Adrenal gland (tissue), 12 donors: ENCODE measurements around the gene FRRS1L. TPM values are rescaled to one million over a fixed set of nuclear protein-coding genes. Genes with fewer than 3 reads are reported as not detected.

ENCODE experiments used
- DNase-seq, 7 donors: peaks; one replicate each; pipeline ENCODE4 v3.0.0-alpha.2; 2019 to 2020
- H3K27ac ChIP-seq, 5 donors: fragments of 200-600 bp; sonication (generic) in 4 of 5; 1 replicate in 3 of 5; 2 replicates in 2 of 5; pipeline versions ENCODE4 v1.5.1 to v1.8.0; 2016 to 2020; ENCODE audit warnings: mild to moderate bottlenecking in 1 of 5
- H3K27me3 ChIP-seq: fragments of 200-600 bp; 2 replicates; pipeline ENCODE4 v1.8.0; 2021
- H3K36me3 ChIP-seq, 2 donors: fragments of 200-600 bp; replicated peaks in 1 of 2; 1 replicate in 1 of 2; 2 replicates in 1 of 2; pipeline versions ENCODE4 v1.5.1 to v1.8.0; 2018 to 2022
- H3K4me1 ChIP-seq, 2 donors: fragments of 200-600 bp; replicated peaks in 1 of 2; 1 replicate in 1 of 2; 2 replicates in 1 of 2; pipeline versions ENCODE4 v1.5.1 to v1.8.0; 2018 to 2021
- H3K4me3 ChIP-seq, 4 donors: fragments of 200-600 bp; sonication (generic) in 3 of 4; one replicate each; pipeline ENCODE4 v1.5.1; 2016 to 2018
- H3K9me3 ChIP-seq, 3 donors: fragments of 200-600 bp; sonication (generic) in 1 of 3; replicated peaks in 1 of 3; 1 replicate in 2 of 3; 2 replicates in 1 of 3; pipeline versions ENCODE4 v1.5.1 to v1.8.0; 2016 to 2021
- POLR2A ChIP-seq, 2 donors: fragments of 450-650 bp; IDR thresholded peaks; one replicate each; pipeline ENCODE4 v1.6.1; 2017; ENCODE audit warnings: antibody characterized with exemption in 2 of 2, mild to moderate bottlenecking in 2 of 2, moderate library complexity in 1 of 2
- WGBS, 4 donors: extraction: QIAGEN DNeasy Blood & Tissue Kit in 2 of 4; methylation state at CpG; one replicate each; pipeline versions ENCODE4 v1.1.5 to v1.1.7; 2013 to 2017; 5-methylcytosine and 5-hydroxymethylcytosine counted together
- intact Hi-C, 2 donors: fragments of 100-400 bp; cut with DNase I; formaldehyde crosslinking; loops; one replicate each; pipeline versions ENCODE4 v1.14.1 to v1.15.0; 2022 to 2023
- polyA plus RNA-seq, 3 donors: library from polyadenylated mRNA; stranded (reverse); fragments of 200-250 nt in 2 of 3; fragments of 350-450 nt in 1 of 3; fragmentation: Illumina TruSeq in 1 of 3; extraction: RNeasy Lipid Tissue Mini Kit (QIAGEN cat#74804) in 1 of 3; gene quantifications; one replicate each; pipeline ENCODE4 v1.2.3, GENCODE V29; 2013 to 2014
- total RNA-seq, 9 donors: library from RNA; depleted of rRNA in 4 of 9; stranded (reverse); fragments of >200 nt in 4 of 9; fragments of 120-200 nt in 1 of 9; fragmentation: NEBNext Ultra II Directional in 1 of 9; extraction: Animal tissue kit (Norgen Biotek cat#: 25700) in 1 of 9; gene quantifications; one replicate each; pipeline versions ENCODE4 v1.1.0 to v1.2.4, GENCODE V29; 2013 to 2023
- TF ChIP-seq, protein P1 (sequence below), 6 experiments: fragments of 450-650 bp in 4 of 6; fragments of 200-600 bp in 2 of 6; sonication (generic) in 1 of 6; IDR thresholded peaks; 1 replicate in 5 of 6; 2 replicates in 1 of 6; pipeline versions ENCODE4 v1.5.1 to v1.8.0; 2016 to 2021; ENCODE audit warnings: antibody characterized with exemption in 6 of 6, mild to moderate bottlenecking in 2 of 6, moderate library complexity in 1 of 6
- donor health status: healthy with polysubstance abuse.
- donor health status: Bipolar disorder and iron deficiency.
- donor health status: DM: yes; HTN: yes; CAD: no.
- donor health status: DM: no; HTN: no; CAD: no.
- donor health status: DM: no; HTN: no; CAD: no.
- donor health status: DM: yes; HTN: yes; CAD: no.

The FRRS1L gene
- total and polyA plus RNA-seq, 12 donors, result 2.9 to 24.8 (median 14.8) TPM

DNA sequence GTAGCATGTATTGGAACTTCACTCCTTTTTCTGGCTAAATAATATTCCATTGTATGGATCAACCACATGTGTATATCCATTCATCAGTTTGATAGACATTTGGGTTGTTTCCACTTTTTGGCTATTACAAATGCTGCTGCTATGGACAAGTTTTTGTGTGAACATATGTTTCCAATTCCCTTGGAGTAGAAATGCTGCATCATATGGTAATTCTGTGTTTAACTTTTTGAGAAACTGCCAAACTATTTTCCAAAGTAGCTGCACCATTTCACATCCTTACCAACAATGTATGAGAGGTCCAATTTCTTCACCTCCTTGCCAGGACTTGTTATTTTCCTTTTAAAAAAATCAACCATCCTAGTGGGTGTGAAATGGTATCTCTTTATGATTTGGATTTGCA is 8.4 kb downstream of the FRRS1L start:
- no peak for TF ChIP-seq POLR2A (IDR thresholded peaks at IDR 0.05)
- TF ChIP-seq, protein P1, sequence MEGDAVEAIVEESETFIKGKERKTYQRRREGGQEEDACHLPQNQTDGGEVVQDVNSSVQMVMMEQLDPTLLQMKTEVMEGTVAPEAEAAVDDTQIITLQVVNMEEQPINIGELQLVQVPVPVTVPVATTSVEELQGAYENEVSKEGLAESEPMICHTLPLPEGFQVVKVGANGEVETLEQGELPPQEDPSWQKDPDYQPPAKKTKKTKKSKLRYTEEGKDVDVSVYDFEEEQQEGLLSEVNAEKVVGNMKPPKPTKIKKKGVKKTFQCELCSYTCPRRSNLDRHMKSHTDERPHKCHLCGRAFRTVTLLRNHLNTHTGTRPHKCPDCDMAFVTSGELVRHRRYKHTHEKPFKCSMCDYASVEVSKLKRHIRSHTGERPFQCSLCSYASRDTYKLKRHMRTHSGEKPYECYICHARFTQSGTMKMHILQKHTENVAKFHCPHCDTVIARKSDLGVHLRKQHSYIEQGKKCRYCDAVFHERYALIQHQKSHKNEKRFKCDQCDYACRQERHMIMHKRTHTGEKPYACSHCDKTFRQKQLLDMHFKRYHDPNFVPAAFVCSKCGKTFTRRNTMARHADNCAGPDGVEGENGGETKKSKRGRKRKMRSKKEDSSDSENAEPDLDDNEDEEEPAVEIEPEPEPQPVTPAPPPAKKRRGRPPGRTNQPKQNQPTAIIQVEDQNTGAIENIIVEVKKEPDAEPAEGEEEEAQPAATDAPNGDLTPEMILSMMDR (IDR thresholded peaks at IDR 0.05), result no peak
- intact Hi-C loops, result no loop called here
- Histone ChIP-seq H3K27me3 (no peaks in the 10 kb centered on the region), H3K27ac (no peak overlapping the region), H3K9me3 (no peaks in the 10 kb centered on the region), H3K4me1 (no peaks in the 10 kb centered on the region), H3K4me3 (no peak overlapping the region), H3K36me3 (no peaks in the 10 kb centered on the region)
- DNase-seq, result no peak

DNA sequence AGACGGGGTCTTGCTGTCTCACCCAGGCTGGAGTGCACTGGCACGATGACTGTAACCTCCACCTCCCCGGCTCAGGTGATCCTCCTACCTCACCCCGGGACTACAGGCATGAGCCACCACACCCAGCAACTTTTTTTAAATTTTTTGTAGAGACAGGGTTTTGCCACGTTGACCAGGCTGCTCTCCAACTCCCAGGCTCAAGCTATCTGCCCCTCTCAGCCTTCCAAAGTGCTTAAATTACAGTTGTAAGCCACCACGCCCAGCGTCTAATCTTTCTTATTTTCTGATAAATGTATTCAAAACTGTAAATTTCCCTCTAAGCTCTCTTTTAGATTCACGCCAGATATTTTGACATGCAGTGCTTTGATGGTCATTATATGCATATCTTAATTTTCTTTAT is 10.3 kb downstream of the FRRS1L start:
- DNase-seq, result no peak
- H3K4me3 ChIP-seq, result no peak overlapping the region
- intact Hi-C loops, result no loop called here
- WGBS, 4 donors, result 86 to 91% (median 87%) methylated on average over 8 of the region's 8 CpGs
- H3K27me3 ChIP-seq, result no peaks in the 10 kb centered on the region
- H3K36me3 ChIP-seq, result no peaks in the 10 kb centered on the region
- H3K4me1 ChIP-seq, result no peaks in the 10 kb centered on the region
- TF ChIP-seq POLR2A (IDR thresholded peaks at IDR 0.05), result no peak
- TF ChIP-seq, protein P1 (IDR thresholded peaks at IDR 0.05), result no peak
- no peak overlapping the region for H3K27ac ChIP-seq
- no peaks in the 10 kb centered on the region for H3K9me3 ChIP-seq

DNA sequence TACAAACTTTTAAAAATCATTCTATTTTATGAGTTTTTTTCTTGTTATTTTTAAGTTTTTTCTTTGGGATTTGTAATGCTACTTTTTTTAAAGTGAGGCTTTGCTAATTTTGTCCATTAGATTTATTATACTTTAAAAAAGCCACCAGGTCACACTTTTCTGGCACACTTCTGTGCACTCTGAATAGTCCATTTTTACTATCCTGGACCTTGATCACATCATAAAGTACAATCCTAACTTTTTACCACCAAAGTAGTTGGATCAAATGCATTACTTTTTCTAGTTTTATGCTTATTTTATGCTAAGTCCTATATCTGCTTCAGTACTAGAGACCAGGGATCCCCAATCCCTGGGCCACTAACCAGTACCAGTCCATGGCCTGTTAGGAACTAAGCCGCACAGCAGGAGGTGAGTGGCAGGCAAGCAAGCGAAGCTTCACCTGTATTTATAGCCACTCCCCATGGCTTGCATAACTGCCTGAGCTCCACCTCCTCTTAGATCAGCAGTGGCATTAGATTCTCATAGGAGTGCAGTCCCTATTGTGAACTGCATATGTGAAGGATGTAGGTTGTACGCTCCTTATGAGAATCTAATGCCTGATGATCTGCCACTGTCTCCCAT is 16.0 kb downstream of the FRRS1L start:
- Histone ChIP-seq H3K27ac (no peak overlapping the region), H3K27me3 (no peaks in the 10 kb centered on the region), H3K9me3 (no peaks in the 10 kb centered on the region), H3K4me1 (no peaks in the 10 kb centered on the region), H3K4me3 (no peak overlapping the region), H3K36me3 (no peaks in the 10 kb centered on the region)
- intact Hi-C loops, result no loop called here
- 94 to 100% (median 98%) methylated on average over 3 of the region's 3 CpGs for WGBS, 4 donors
- no peak for TF ChIP-seq POLR2A (IDR thresholded peaks at IDR 0.05)
- TF ChIP-seq, protein P1 (IDR thresholded peaks at IDR 0.05), result no peak
- DNase-seq, result no peak

DNA sequence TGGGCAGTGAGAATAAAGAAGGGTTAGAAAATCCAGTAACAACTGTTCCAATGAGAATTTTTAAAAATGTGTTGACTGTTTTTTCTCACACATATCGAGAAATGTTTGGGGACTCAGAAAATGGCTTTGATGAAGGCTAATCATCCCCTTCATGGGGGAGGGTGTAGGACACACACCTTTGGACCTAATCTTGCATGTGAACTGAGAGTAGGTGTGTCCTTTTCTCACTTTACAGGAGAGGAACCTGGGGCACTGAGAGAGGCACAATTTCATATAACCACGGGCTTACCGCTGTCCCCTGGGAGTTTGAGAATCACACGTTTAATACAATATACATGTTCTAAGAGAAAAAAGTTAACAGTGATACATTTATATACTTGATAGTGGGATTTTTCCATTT is 17.3 kb downstream of the FRRS1L start:
- intact Hi-C loops, result no loop called here
- no peaks in the 10 kb centered on the region for H3K36me3 ChIP-seq

More for the DNA sequence above, 17.3 kb downstream of the FRRS1L start:
- TF ChIP-seq, protein P1 (IDR thresholded peaks at IDR 0.05), result no peak
- TF ChIP-seq POLR2A (IDR thresholded peaks at IDR 0.05), result no peak
- no peaks in the 10 kb centered on the region for H3K4me1 ChIP-seq
- H3K9me3 ChIP-seq, result no peaks in the 10 kb centered on the region
- 90 to 96% (median 94%) methylated on average over 4 of the region's 4 CpGs for whole genome bisulfite sequencing, 4 donors
- H3K27me3 ChIP-seq, result no peaks in the 10 kb centered on the region
- H3K27ac ChIP-seq, result no peak overlapping the region
- no peak for DNase-seq
- H3K4me3 ChIP-seq, result no peak overlapping the region
